Stomach smooth muscle (tissue), 2 donors: ENCODE data around the gene AKR1C2.
A peak's percentile ranks its signal among the peaks of the same experiment; 100 is the strongest.
"Not testable (repeated sequence)": the region's sequence is repeated elsewhere in the genome, so short reads cannot be mapped to it uniquely, and the experiment has no call there.

ENCODE experiments used
- H3K27ac ChIP-seq: one replicate; pipeline ENCODE4 v1.7.0; 2013; ENCODE audit warnings: mild to moderate bottlenecking, low read length, inconsistent platforms
- H3K27me3 ChIP-seq, 2 donors: one replicate each; pipeline ENCODE4 v1.7.0; 2013; ENCODE audit warnings: low read length in 2 of 2; ENCODE audit not compliant: insufficient read depth in 2 of 2, control insufficient read depth in 1 of 2
- H3K36me3 ChIP-seq, 2 donors: one replicate each; pipeline ENCODE4 v1.7.0; 2013; ENCODE audit warnings: low read length in 2 of 2; ENCODE audit not compliant: control insufficient read depth in 2 of 2, insufficient read depth in 2 of 2
- H3K4me1 ChIP-seq: one replicate; pipeline ENCODE4 v1.7.0; 2013; ENCODE audit warnings: low read length; ENCODE audit not compliant: control insufficient read depth, insufficient read depth
- H3K4me3 ChIP-seq, 2 donors: one replicate each; pipeline ENCODE4 v1.7.0; 2013; ENCODE audit warnings: low read length in 2 of 2
- H3K9ac ChIP-seq, 2 donors: one replicate each; pipeline ENCODE4 v1.7.0; 2013; ENCODE audit warnings: low read length in 2 of 2, mild to moderate bottlenecking in 1 of 2
- H3K9me3 ChIP-seq, 2 donors: one replicate each; pipeline ENCODE4 v1.7.0; 2013; ENCODE audit warnings: low read length in 2 of 2; ENCODE audit not compliant: control insufficient read depth in 2 of 2
- donor health status: healthy.
- donor health status: Pancreatic carcinoma.

Gene AKR1C2

GRCh38 chr10:4984971-4985594 is 18.6 kb downstream of the AKR1C2 start:
- no peak overlapping the region for H3K27ac ChIP-seq
- H3K9ac ChIP-seq = no peak overlapping the region
- H3K27me3 ChIP-seq = no peaks in the 10 kb centered on the region
- H3K9me3 ChIP-seq = no peaks in the 10 kb centered on the region
- H3K4me1 ChIP-seq = peaks cover 23% of the 10 kb centered on the region
- H3K4me3 ChIP-seq = no peak overlapping the region
- H3K36me3 ChIP-seq = peaks cover 0 to 2% of the 10 kb centered on the region in 2 donors

- H3K9ac ChIP-seq = no peak overlapping the region
- no peaks in the 10 kb centered on the region for H3K9me3 ChIP-seq
- H3K27ac ChIP-seq = no peak overlapping the region
- H3K27me3 ChIP-seq = no peaks in the 10 kb centered on the region
- no peak overlapping the region for H3K4me3 ChIP-seq
- H3K36me3 ChIP-seq = peaks cover 0 to 2% of the 10 kb centered on the region in 2 donors
- H3K4me1 ChIP-seq = peaks cover 23% of the 10 kb centered on the region
Measured at GRCh38 chr10:4984223-4984622, 19.4 kb downstream of the AKR1C2 start.

GRCh38 chr10:4983615-4984216 is 19.9 kb downstream of the AKR1C2 start:
- no peak overlapping the region for H3K4me3 ChIP-seq
- no peaks in the 10 kb centered on the region for H3K27me3 ChIP-seq
- no peak overlapping the region for H3K9ac ChIP-seq
- peaks cover 23% of the 10 kb centered on the region for H3K4me1 ChIP-seq
- no peaks in the 10 kb centered on the region for H3K9me3 ChIP-seq
- H3K36me3 ChIP-seq = peaks cover 0 to 2% of the 10 kb centered on the region in 2 donors
- H3K27ac ChIP-seq = no peak overlapping the region

- Histone ChIP-seq H3K36me3 (peaks cover 0 to 2% of the 10 kb centered on the region in 2 donors), H3K27ac (no peak overlapping the region), H3K4me3 (no peak overlapping the region), H3K4me1 (peaks cover 23% of the 10 kb centered on the region), H3K9me3 (no peaks in the 10 kb centered on the region), H3K27me3 (no peaks in the 10 kb centered on the region), H3K9ac (no peak overlapping the region)
Measured at GRCh38 chr10:4982764-4983226, 20.9 kb downstream of the AKR1C2 start.

- H3K9me3 ChIP-seq = no peaks in the 10 kb centered on the region
- H3K9ac ChIP-seq = no peak overlapping the region
- peaks cover 0 to 2% of the 10 kb centered on the region in 2 donors for H3K36me3 ChIP-seq
- H3K27me3 ChIP-seq = no peaks in the 10 kb centered on the region
- peak overlapping the region in 1 of 2 donors; percentile 35 for H3K4me3 ChIP-seq
- H3K4me1 ChIP-seq = peaks cover 23% of the 10 kb centered on the region
- no peak overlapping the region for H3K27ac ChIP-seq
Measured at GRCh38 chr10:4981722-4982471, 21.8 kb downstream of the AKR1C2 start.

- Histone ChIP-seq H3K9me3 (no peaks in the 10 kb centered on the region), H3K9ac (no peak overlapping the region), H3K36me3 (peaks cover 0 to 2% of the 10 kb centered on the region in 2 donors), H3K4me3 (no peak overlapping the region), H3K4me1 (peaks cover 23% of the 10 kb centered on the region), H3K27ac (no peak overlapping the region), H3K27me3 (no peaks in the 10 kb centered on the region)
Measured at GRCh38 chr10:4980793-4981192, 22.9 kb downstream of the AKR1C2 start.

- no peak overlapping the region for H3K27ac ChIP-seq
- H3K4me3 ChIP-seq = no peak overlapping the region
- no peak overlapping the region for H3K9ac ChIP-seq
- H3K9me3 ChIP-seq = no peaks in the 10 kb centered on the region
- no peaks in the 10 kb centered on the region for H3K27me3 ChIP-seq
- peaks cover 10% of the 10 kb centered on the region for H3K4me1 ChIP-seq
- peaks cover 0 to 2% of the 10 kb centered on the region in 2 donors for H3K36me3 ChIP-seq
Measured at GRCh38 chr10:4978870-4979269, 24.8 kb downstream of the AKR1C2 start.

GRCh38 chr10:4977025-4977424 is 26.6 kb downstream of the AKR1C2 start:
- H3K27me3 ChIP-seq = no peaks in the 10 kb centered on the region
- peaks cover 6% of the 10 kb centered on the region for H3K4me1 ChIP-seq
- H3K4me3 ChIP-seq = no peak overlapping the region
- no peaks in the 10 kb centered on the region for H3K9me3 ChIP-seq
- H3K36me3 ChIP-seq = peaks cover 0 to 2% of the 10 kb centered on the region in 2 donors
- no peak overlapping the region for H3K27ac ChIP-seq
- H3K9ac ChIP-seq = no peak overlapping the region

GRCh38 chr10:4974400-4974799 is 29.3 kb downstream of the AKR1C2 start:
- not testable (repeated sequence) for H3K36me3 ChIP-seq, H3K4me1 ChIP-seq

GRCh38 chr10:4973294-4973693 is 30.4 kb downstream of the AKR1C2 start:
- not testable (repeated sequence) for H3K36me3 ChIP-seq, H3K27ac ChIP-seq, H3K4me1 ChIP-seq, H3K9me3 ChIP-seq, H3K9ac ChIP-seq, H3K4me3 ChIP-seq, H3K27me3 ChIP-seq

More at GRCh38 chr10:4974400-4974799, 29.3 kb downstream of the AKR1C2 start:
- H3K9me3 ChIP-seq, H3K4me3 ChIP-seq, H3K27ac ChIP-seq, H3K9ac ChIP-seq, H3K27me3 ChIP-seq: not testable (repeated sequence)
